ENCODE data around the gene PCDH15.

DNA sequence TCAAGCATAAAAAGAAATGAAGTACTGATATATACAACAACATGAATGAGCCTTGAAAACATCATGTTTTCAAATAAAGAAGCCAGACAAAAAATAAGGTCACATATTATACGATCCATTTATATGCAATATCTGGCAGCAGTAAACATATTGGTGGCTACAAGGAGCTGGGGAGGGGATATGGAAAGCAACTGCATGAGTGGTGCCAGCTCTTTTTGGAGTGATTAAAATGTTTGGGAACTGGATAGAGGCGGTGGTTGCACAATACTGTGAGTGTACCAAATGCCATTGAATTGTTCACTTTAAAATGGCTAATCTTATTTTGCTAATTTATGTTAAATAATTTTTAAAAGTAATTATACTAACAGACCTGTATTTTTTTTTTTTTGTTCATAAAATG, 481.7 kb downstream of the PCDH15 start:
- TF ChIP-seq, protein P1, sequence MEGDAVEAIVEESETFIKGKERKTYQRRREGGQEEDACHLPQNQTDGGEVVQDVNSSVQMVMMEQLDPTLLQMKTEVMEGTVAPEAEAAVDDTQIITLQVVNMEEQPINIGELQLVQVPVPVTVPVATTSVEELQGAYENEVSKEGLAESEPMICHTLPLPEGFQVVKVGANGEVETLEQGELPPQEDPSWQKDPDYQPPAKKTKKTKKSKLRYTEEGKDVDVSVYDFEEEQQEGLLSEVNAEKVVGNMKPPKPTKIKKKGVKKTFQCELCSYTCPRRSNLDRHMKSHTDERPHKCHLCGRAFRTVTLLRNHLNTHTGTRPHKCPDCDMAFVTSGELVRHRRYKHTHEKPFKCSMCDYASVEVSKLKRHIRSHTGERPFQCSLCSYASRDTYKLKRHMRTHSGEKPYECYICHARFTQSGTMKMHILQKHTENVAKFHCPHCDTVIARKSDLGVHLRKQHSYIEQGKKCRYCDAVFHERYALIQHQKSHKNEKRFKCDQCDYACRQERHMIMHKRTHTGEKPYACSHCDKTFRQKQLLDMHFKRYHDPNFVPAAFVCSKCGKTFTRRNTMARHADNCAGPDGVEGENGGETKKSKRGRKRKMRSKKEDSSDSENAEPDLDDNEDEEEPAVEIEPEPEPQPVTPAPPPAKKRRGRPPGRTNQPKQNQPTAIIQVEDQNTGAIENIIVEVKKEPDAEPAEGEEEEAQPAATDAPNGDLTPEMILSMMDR (IDR thresholded peaks at IDR 0.05), result no peak
- no peak for TF ChIP-seq POLR2A (IDR thresholded peaks at IDR 0.05)
